Activated naive CD8-positive, alpha-beta T cell treated with anti-CD3 and anti-CD28 coated beads, Interleukin-2, amount 50 U/mL, for 24 hours (primary cell): ENCODE measurements around the gene SLC25A24.
A peak's percentile ranks its signal among the peaks of the same experiment; 100 is the strongest.
"Not testable (repeated sequence)": the region's sequence is repeated elsewhere in the genome, so short reads cannot be mapped to it uniquely, and the experiment has no call there.

Experiments
- ATAC-seq: fragments of 150-1000 bp; cut with Tn5 transposase; one replicate; pipeline ENCODE4 v1.10.0; 2021
- DNase-seq: peaks from one replicate; pipeline ENCODE4 v3.0.0; 2021
- H3K27ac Mint-ChIP-seq: one replicate; pipeline ENCODE4 v1.8.0; 2021; ENCODE audit warnings: mild to moderate bottlenecking, mixed read lengths
- H3K27me3 Mint-ChIP-seq: one replicate; pipeline ENCODE4 v1.8.0; 2021; ENCODE audit warnings: mixed read lengths
- H3K36me3 Mint-ChIP-seq: one replicate; pipeline ENCODE4 v1.8.0; 2021; ENCODE audit warnings: low read depth, mixed read lengths
- H3K4me1 Mint-ChIP-seq: one replicate; pipeline ENCODE4 v1.8.0; 2021; ENCODE audit warnings: mixed read lengths
- H3K4me3 Mint-ChIP-seq: one replicate; pipeline ENCODE4 v1.8.0; 2021; ENCODE audit warnings: mild to moderate bottlenecking, moderate library complexity, mixed read lengths
- H3K9me3 Mint-ChIP-seq: one replicate; pipeline ENCODE4 v1.8.0; 2021; ENCODE audit warnings: mixed read lengths

The SLC25A24 gene

DNA sequence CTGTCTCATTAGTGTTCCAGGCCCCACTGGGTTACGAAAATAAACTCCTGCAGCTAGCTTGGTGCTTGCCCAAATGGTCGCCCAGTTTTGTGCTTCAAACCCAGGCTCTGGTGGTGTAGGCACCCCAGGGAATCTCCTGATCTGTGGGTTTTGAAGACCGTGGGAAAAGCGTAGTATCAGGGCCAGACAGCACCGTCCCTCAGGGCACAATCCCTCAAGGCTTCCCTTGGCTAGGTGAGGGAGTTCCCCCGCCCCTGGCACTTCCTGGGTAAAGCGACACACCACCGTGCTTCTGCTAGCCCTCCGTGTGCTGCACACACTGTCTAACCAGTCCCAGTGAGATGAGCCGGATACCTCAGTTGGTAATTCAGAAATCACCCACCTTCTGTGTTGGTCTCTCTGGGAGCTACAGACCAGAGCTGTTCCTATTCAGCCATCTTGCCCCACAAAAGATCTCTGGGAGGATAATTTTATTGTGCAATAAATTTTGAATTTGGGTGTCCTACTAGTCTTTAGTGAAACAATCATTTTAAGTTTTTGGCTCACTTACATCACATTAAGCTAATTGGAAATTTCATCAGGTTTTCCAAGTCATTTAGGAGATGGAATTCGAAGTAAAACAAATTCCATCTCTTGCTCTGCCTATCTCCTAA is 9.4 kb upstream of the SLC25A24 start:
- DNase-seq: peak; percentile 19
- Mint-ChIP-seq H3K27me3 (peaks cover 23% of the 10 kb centered on the region), H3K4me3 (no peak overlapping the region), H3K9me3 (no peaks in the 10 kb centered on the region), H3K27ac (no peak overlapping the region), H3K4me1 (peaks cover 10% of the 10 kb centered on the region), H3K36me3 (no peaks in the 10 kb centered on the region)
- ATAC-seq: peak; percentile 82

DNA sequence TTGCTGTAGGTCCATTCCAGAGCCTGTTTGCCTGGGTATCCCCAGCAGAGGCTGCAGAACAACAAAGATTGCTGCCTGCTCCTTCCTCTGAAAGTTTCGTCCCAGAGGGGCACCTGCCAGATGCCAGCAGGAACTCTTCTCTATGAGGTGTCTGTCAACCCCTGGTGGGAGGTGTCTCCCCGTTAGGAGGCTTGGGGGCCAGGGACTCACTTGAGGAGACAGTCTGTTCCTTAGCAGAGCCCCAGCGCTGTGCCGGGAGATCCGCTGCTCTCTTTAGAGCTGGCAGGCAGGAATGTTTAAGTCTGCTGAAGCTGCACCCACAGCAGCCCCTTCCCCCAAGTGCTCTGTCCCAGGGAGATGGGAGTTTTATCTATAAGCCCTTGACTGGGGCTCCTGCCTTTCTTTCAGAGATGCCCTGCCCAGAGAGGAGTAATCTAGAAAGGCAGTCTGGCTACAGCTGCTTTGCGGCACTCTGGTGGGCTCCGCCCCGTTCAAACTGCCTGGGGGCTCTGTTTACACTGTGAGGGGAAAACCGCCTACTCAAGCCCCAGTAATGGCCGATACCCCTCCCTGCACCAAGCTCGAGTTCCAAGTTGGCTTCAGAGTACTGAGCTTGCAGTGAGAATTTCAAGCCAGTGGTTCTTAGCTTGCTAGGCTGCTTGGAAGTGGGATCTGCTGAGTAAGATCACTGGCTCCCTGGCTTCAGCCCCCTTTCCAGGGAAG is 8.7 kb upstream of the SLC25A24 start:
- H3K36me3 Mint-ChIP-seq: no peaks in the 10 kb centered on the region
- no peak overlapping the region for H3K4me3 Mint-ChIP-seq
- no peak overlapping the region for H3K27ac Mint-ChIP-seq
- no peak for ATAC-seq
- no peak for DNase-seq
- H3K9me3 Mint-ChIP-seq: no peaks in the 10 kb centered on the region
- H3K4me1 Mint-ChIP-seq: peaks cover 10% of the 10 kb centered on the region
- peaks cover 23% of the 10 kb centered on the region for H3K27me3 Mint-ChIP-seq

- not testable (repeated sequence) for DNase-seq, H3K27ac Mint-ChIP-seq, H3K4me3 Mint-ChIP-seq, H3K9me3 Mint-ChIP-seq, H3K36me3 Mint-ChIP-seq, ATAC-seq
- peaks cover 18% of the 10 kb centered on the region for H3K4me1 Mint-ChIP-seq
- peaks cover 10% of the 10 kb centered on the region for H3K27me3 Mint-ChIP-seq
Measured at GRCh38 chr1:108203582-108203981, 3.4 kb upstream of the SLC25A24 start.

DNA sequence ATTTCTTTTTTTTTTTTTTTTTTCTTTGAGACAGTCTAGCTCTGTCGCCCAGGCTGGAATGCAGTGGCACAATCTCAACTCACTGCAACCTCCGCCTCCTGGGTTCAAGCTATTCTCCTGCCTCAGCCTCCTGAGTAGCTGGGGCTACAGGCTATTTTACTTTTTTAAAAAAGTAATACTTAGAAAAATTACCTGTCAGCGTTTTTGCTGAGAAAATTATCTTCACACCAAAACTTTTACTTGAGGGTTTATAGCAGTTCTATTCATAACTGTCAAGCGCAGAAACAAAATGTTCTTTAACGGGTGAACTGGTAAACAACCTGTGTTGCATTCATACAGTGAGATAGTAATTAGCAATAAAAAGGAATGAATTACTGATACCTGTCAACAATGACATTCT is 1.5 kb upstream of the SLC25A24 start:
- Mint-ChIP-seq H3K4me1 (peaks cover 21% of the 10 kb centered on the region), H3K27ac (no peak overlapping the region), H3K9me3 (no peaks in the 10 kb centered on the region), H3K27me3 (peaks cover 3% of the 10 kb centered on the region), H3K36me3 (no peaks in the 10 kb centered on the region), H3K4me3 (no peak overlapping the region)
- no peak for ATAC-seq
- no peak for DNase-seq

GRCh38 chr1:108200687-108201051 is 526 bp upstream of the SLC25A24 start:
- ATAC-seq (peak; percentile 69), DNase-seq (peak; percentile 40)
- Mint-ChIP-seq H3K27me3 (no peaks in the 10 kb centered on the region), H3K36me3 (no peaks in the 10 kb centered on the region), H3K4me3 (peak overlapping the region; percentile 85), H3K9me3 (no peaks in the 10 kb centered on the region), H3K4me1 (peaks cover 21% of the 10 kb centered on the region), H3K27ac (peak overlapping the region; percentile 50)

DNA sequence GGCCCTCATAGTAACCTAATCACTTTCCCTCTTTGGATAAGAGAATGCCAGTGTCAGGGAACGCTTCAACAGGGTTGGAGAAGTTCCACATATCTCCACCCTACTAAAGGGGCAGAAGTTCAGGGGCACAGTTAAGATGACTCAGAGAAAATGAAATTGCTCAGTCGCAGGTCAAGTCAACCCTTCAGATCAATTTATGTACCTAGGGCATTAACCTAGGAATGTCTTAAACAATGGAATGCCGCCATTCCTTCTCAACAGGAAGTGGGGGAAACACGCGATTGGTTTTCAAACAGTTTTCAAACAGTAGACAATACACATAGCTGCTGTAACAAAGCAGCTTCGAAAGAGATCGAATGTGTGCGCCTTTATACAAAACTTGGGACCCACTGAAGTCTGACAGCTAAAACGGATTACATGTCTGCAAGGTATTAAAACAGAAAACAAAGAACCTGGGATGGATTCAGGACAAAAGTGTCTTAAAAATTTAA is 897 bp downstream of the SLC25A24 start:
- Mint-ChIP-seq H3K27ac (peak overlapping the region; percentile 80), H3K4me3 (peak overlapping the region; percentile 85), H3K4me1 (peaks cover 21% of the 10 kb centered on the region), H3K27me3 (no peaks in the 10 kb centered on the region), H3K9me3 (no peaks in the 10 kb centered on the region), H3K36me3 (peaks cover 5% of the 10 kb centered on the region)
- ATAC-seq (no peak), DNase-seq (no peak)

DNA sequence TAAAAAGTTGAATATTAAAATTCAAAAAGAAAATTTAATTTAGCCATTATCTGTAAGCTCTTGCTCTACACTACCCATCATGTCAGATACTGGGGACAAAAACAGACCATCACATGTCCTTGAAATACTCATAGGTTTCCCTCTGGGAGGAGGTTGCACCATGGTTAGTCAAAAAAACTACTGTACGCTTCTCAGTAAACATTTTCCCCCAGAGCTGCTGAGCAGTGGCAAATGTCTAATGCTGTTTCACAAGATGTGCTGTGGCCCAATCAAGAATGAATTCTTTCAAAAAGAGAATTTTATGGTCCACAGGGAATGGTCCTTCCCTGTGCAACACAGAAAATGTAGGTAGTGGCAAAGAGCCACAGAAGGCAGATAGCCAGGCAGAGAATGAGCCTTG is 6.1 kb downstream of the SLC25A24 start:
- Mint-ChIP-seq H3K27me3 (no peaks in the 10 kb centered on the region), H3K27ac (no peak overlapping the region), H3K4me3 (no peak overlapping the region), H3K4me1 (peaks cover 10% of the 10 kb centered on the region), H3K36me3 (peaks cover 11% of the 10 kb centered on the region), H3K9me3 (peaks cover 4% of the 10 kb centered on the region)
- ATAC-seq: no peak
- no peak for DNase-seq

- DNase-seq (no peak), ATAC-seq (no peak)
- H3K9me3 Mint-ChIP-seq: peaks cover 4% of the 10 kb centered on the region
- peaks cover 11% of the 10 kb centered on the region for H3K4me1 Mint-ChIP-seq
- H3K36me3 Mint-ChIP-seq: peaks cover 16% of the 10 kb centered on the region
- no peak overlapping the region for H3K27ac Mint-ChIP-seq
- no peak overlapping the region for H3K4me3 Mint-ChIP-seq
- no peaks in the 10 kb centered on the region for H3K27me3 Mint-ChIP-seq
Measured at GRCh38 chr1:108193333-108193732, 6.8 kb downstream of the SLC25A24 start.

DNA sequence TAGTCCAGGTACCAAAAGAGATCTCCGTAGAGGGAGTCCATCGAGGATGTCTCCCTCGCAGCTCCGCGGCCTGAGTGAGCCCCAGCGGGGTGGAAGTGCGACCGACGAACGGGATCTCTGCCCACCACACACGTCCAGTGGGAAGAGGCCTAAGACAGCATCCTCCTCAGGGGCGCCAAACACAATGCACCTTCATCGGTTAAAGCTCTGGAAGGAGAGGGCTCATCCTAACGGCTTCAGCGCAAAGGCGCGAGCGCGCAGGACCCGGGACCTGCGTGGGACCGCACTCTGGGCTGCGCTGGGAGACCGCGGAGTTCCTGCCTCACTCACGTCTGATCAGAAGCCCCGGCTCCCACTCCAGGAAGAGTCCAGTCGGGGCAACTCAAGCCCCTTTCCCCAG is 7.6 kb downstream of the SLC25A24 start:
- Mint-ChIP-seq H3K9me3 (peaks cover 9% of the 10 kb centered on the region), H3K4me3 (no peak overlapping the region), H3K27me3 (no peaks in the 10 kb centered on the region), H3K36me3 (peaks cover 19% of the 10 kb centered on the region), H3K4me1 (peaks cover 9% of the 10 kb centered on the region), H3K27ac (no peak overlapping the region)
- DNase-seq (no peak), ATAC-seq (no peak)

DNA sequence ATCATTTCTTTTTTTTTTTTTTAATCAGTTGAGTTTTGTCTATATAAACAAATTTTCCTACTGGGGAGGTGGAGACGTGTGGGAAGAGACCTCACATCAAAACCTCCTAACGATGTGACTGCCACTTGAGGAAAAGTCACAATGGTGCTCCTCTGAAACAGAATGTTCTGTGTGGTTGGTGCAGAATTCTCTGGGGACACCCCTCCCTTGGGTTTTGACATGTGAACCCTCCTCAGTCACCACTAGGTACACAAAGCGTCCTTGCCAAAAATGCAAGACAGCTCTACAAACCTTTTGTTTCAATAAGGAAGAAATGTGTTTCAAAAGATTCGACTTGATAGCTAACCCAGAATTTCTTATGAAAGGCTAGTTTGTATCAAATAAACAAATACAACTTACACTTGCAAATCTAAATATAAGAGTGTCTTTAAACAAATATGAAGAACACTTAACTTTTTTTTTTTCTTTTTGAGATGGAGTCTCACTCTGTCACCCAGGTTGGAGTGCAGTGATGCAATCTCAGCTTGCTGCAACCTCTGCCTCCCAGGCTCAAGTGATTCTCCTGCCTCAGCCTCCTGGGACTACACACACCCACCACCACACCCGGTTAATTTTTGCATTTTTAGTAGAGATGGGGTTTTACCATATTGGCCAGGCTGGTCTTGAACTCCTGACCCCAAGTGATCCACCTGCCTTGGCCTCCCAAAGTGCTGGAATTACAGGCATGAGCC is 9.3 kb downstream of the SLC25A24 start:
- no peak for DNase-seq
- Mint-ChIP-seq H3K36me3 (peaks cover 21% of the 10 kb centered on the region), H3K9me3 (peaks cover 9% of the 10 kb centered on the region), H3K4me1 (peaks cover 9% of the 10 kb centered on the region), H3K4me3 (no peak overlapping the region), H3K27me3 (no peaks in the 10 kb centered on the region), H3K27ac (no peak overlapping the region)
- no peak for ATAC-seq

DNA sequence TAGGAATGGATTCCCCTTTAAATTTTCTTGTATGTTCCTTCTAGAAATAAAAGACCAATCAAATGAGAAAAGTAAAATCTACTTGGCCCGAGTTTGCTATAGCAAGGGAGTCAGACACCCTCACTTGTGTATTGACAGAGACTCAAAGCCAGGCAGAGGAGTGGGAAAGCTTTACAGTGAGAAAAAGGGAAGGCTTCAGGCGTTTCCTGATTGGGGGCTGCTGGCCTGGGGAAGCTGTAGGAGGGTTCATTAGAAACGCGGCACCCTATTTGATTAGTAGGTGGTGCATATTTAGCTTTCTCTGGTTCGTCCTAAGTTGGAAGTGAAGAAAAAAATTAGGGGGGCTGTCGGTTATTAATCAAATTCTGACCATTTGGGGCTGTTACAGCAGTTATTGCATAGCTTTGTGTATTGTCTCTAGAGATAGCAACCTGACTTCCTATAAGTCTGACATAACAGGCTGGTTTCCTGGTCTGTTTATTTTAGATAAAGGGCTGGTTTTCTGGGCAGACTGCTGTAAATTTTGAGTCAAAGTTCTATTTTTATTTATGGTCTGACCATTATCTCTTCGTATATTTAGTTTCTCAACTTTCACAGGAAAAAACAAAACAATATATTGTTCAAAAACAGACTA is 10.0 kb downstream of the SLC25A24 start:
- Mint-ChIP-seq H3K4me3 (no peak overlapping the region), H3K4me1 (peaks cover 9% of the 10 kb centered on the region), H3K36me3 (peaks cover 20% of the 10 kb centered on the region), H3K27ac (no peak overlapping the region), H3K27me3 (no peaks in the 10 kb centered on the region), H3K9me3 (peaks cover 9% of the 10 kb centered on the region)
- no peak for ATAC-seq
- no peak for DNase-seq

- peak; percentile 24 for ATAC-seq
- peaks cover 27% of the 10 kb centered on the region for H3K36me3 Mint-ChIP-seq
- DNase-seq: no peak
- no peaks in the 10 kb centered on the region for H3K27me3 Mint-ChIP-seq
- H3K4me3 Mint-ChIP-seq: no peak overlapping the region
- H3K4me1 Mint-ChIP-seq: peaks cover 9% of the 10 kb centered on the region
- H3K9me3 Mint-ChIP-seq: peaks cover 9% of the 10 kb centered on the region
- peak overlapping the region; percentile 10 for H3K27ac Mint-ChIP-seq
Measured at GRCh38 chr1:108188801-108189200, 11.3 kb downstream of the SLC25A24 start.

- H3K4me1 Mint-ChIP-seq: peaks cover 5% of the 10 kb centered on the region
- ATAC-seq: no peak
- peaks cover 44% of the 10 kb centered on the region for H3K36me3 Mint-ChIP-seq
Measured at GRCh38 chr1:108182959-108183700, 17.0 kb downstream of the SLC25A24 start.

DNA sequence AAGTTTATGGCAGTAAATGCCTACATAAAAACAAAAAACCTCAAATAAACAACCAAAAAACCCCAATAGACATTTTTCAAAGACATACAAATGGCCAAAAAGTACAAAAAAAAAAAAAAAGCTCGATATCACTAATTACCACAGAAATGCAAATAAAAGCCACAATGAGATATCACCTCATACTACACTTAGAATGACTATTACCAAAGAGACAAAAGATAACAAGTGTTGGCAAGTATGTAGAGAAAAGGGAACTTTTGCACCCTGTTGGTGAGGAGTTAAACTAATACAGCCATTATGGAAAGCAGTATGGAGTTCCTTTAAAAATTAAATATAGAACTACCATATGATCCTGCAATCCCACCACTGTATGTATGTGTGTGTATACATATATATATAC is 21.1 kb downstream of the SLC25A24 start:
- peaks cover 6% of the 10 kb centered on the region for H3K4me1 Mint-ChIP-seq
- H3K27ac Mint-ChIP-seq: no peak overlapping the region
- no peak for DNase-seq
- no peak for ATAC-seq
- H3K4me3 Mint-ChIP-seq: no peak overlapping the region
- H3K9me3 Mint-ChIP-seq: peaks cover 4% of the 10 kb centered on the region
- peaks cover 64% of the 10 kb centered on the region for H3K36me3 Mint-ChIP-seq
- no peaks in the 10 kb centered on the region for H3K27me3 Mint-ChIP-seq

More at GRCh38 chr1:108182959-108183700, 17.0 kb downstream of the SLC25A24 start:
- no peak for DNase-seq
- Mint-ChIP-seq H3K27ac (no peak overlapping the region), H3K4me3 (no peak overlapping the region), H3K27me3 (no peaks in the 10 kb centered on the region), H3K9me3 (peaks cover 7% of the 10 kb centered on the region)
